GM12891 (cell line): ENCODE measurements around the gene TRPM3.

Experiments used
- DNase-seq: peaks from one replicate; pipeline ENCODE4 v3.0.0; 2011; ENCODE audit warnings: low spot score; ENCODE audit not compliant: insufficient read length
- FAIRE-seq: peaks from 2 replicates; lab custom pipeline; 2011; peaks lifted over from hg19 to GRCh38; lab: Jason Lieb, UNC
- PAX5 ChIP-seq: IDR thresholded peaks from 2 replicates; pipeline ENCODE4 v1.6.1; 2011; ENCODE audit warnings: low read length, moderate library complexity, mild to moderate bottlenecking; ENCODE audit not compliant: insufficient read depth, severe bottlenecking
- POLR2A ChIP-seq: IDR thresholded peaks from 2 replicates; pipeline ENCODE4 v1.6.1; 2011; ENCODE audit warnings: low read depth, low read length, control low read depth
- POLR2AphosphoS5 ChIP-seq: IDR thresholded peaks from 2 replicates; pipeline ENCODE4 v1.6.1; 2011; ENCODE audit warnings: low read depth, low read length, control low read depth
- POU2F2 ChIP-seq: IDR thresholded peaks from 2 replicates; pipeline ENCODE4 v1.6.1; 2011; ENCODE audit warnings: low read depth, mild to moderate bottlenecking, control low read depth, low read length, moderate library complexity
- SPI1 ChIP-seq: IDR thresholded peaks from 2 replicates; pipeline ENCODE4 v1.6.1; 2011; ENCODE audit warnings: low read depth, low read length, control low read depth
- TAF1 ChIP-seq: IDR thresholded peaks from 2 replicates; pipeline ENCODE4 v1.6.1; 2011; ENCODE audit warnings: low read depth, low read length, control low read depth

TRPM3 gene

DNA sequence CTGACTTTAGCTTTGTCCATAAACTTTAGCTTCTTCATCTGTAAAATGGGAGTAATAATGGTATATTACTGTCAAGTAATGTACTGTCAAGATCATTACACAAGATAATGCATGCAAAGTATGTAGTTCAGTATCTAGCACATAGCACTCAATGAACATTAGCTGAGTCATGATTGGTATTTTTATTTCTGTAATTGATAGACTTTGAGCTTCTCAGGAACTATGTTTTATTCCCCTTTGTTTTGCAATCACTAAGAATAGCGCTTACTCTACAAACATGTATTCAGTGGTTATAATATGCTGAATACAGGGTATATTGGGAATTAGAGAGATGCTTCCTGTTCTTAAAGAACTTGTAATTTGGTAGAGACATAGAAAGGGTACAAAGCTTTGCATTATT is 564.6 kb downstream of the TRPM3 start:
- no peak for FAIRE-seq
- TF ChIP-seq POLR2A (no peak), POLR2AphosphoS5 (no peak), SPI1 (no peak), TAF1 (no peak), PAX5 (no peak), POU2F2 (no peak)
- no peak for DNase-seq

DNA sequence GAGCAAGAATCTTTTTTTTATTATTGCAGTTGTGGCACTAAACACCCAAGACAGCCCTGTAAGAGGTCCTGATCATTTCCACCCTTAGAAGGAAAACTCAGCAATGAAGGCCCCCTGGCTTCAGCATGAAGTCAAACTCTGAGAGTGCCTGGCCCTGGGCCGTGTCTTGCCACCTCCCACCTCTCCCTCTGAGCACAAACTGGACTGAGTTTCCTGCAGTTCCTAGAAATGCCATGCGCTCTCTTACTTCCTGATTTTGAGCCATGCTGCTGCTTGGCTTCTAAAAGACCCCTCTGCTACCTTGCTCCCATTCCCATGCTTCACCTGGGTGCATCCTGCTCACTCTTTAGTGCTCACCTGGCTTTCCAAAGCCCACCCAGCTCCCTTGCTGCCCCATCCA is 566.5 kb downstream of the TRPM3 start:
- DNase-seq (no peak), FAIRE-seq (no peak)
- TF ChIP-seq POLR2AphosphoS5 (no peak), SPI1 (no peak), POU2F2 (no peak)

DNA sequence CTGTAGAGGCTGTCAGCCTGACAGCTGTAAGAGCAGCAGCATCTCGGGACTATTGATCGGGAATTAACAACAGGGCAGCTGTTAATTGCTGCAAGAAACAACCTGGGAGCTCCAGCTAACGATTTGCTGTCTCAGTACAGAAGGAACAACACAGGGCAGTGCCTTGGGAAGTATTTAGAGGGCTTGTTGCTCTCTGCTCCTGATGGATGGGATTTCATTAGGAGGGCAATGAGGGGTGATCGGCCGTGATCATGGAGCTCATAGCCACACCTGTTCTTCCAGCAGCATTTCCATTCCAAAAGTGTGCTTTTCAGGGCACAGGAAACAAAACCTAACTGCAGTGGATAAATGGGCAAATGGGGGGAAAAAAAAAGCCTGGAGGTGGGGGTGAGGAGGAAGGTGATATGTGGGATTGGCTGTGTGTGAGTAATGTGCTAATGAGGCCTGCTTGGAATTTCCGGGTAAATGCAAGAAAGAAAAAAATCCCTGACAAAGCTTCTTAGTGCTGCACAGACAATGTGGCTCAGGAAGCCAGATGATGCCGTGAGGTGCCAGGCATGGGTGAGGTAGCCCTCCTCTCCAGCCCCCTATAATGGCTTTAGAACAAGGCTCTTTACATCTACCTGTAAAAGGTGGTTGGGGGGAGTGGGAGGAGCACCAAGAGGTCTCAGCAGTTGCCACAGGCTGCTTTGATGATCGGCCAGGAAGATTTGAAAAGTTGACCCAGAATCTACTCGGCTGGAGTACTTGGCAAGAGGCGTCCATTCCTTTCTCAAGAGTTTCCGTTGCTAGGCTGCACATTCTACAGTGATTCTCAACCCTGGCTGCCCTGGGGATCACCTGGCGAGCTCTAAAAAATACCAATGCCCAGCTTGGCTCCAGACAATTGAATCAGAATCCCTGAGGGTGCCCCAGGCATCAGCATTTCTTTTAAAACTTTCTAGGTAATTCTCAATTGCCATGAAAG is 567.4 kb downstream of the TRPM3 start:
- DNase-seq (no peak), FAIRE-seq (no peak)
- no peak for TF ChIP-seq POLR2A

DNA sequence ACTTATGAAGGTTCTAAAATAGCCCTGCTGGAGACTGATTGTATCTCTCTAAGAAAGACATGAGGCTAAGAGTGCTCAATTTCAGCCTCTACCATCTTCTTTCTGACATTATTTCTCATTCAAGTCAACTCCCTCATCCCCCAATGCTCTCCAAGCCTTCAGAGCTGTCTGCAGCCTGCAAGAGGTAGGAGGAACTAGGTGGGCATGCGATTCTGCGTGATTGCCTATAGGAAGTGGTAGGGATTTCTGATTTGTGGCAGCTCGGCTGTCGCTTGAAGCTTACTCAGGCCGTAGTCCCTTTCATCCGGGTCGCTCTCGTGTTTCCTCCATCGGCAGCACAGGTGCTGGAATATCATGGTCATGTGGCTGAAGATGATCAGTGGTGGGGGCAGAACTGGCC is 568.9 kb downstream of the TRPM3 start:
- DNase-seq (no peak), FAIRE-seq (no peak)
- TF ChIP-seq POU2F2, result no peak

DNA sequence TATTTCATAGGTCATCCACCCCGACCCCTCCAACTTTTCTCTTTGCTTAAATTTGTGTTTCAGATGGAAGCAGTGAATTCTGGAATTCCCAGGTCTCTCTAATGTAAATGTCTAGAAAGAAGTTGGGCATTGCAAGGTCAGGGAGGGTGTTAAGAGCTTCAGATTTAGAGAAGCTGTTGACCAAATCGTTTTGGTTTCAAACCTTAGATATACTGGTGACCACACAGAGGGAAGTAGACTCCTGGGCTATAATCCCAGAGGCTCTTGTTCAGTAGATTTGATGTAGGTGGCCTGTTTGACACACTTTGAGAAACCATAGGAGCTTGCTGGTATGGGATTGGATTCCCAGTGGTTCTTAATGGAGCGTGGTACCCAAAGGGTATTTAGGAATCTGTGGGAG is 569.6 kb downstream of the TRPM3 start:
- FAIRE-seq (no peak), DNase-seq (no peak)
- TF ChIP-seq POLR2A (no peak), PAX5 (no peak), POU2F2 (no peak), POLR2AphosphoS5 (no peak), SPI1 (no peak), TAF1 (no peak)

DNA sequence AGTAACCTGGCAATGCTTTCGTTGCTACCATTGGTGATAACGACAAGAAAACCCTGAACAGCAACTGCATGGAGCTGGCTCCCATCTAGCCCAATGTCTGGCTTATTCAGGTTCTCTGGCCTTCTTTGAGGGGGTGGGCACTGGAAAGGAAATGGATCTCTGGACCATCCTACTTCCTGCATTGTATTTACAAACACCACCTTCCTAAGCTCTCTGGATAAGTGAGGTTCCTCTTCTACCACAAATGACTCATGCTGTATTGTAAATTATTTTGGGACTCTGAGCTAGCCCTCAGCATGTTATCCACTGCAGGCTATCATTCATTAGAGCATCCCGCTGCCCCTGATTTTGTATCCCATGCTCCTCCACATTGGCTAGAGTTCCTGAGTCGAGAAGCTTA is 570.0 kb downstream of the TRPM3 start:
- DNase-seq (no peak), FAIRE-seq (no peak)
- TF ChIP-seq TAF1 (no peak), SPI1 (no peak), POLR2AphosphoS5 (no peak), POLR2A (no peak), PAX5 (no peak), POU2F2 (no peak)

DNA sequence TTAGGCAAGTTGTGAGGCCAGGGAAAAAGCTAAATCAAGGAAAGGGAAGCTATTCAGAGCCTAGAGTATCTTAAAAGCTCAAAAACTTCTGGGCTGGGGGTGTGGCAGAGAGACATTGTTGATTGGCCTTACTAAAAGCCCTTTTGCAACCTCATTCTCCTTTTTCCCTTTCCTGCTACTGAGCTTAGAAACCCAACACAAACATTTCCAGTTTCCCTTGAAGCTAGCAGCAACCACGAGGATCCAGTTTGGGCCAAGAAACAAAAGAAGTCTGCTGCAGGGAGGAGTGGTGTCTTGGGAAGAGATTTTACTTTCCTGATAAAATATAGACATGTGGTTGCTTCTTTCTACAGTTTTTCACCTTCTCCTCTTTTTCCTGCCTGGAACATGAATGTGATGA is 571.5 kb downstream of the TRPM3 start:
- DNase-seq (no peak), FAIRE-seq (no peak)
- TF ChIP-seq PAX5 (no peak), POLR2A (no peak), SPI1 (no peak), TAF1 (no peak), POLR2AphosphoS5 (no peak), POU2F2 (no peak)

DNA sequence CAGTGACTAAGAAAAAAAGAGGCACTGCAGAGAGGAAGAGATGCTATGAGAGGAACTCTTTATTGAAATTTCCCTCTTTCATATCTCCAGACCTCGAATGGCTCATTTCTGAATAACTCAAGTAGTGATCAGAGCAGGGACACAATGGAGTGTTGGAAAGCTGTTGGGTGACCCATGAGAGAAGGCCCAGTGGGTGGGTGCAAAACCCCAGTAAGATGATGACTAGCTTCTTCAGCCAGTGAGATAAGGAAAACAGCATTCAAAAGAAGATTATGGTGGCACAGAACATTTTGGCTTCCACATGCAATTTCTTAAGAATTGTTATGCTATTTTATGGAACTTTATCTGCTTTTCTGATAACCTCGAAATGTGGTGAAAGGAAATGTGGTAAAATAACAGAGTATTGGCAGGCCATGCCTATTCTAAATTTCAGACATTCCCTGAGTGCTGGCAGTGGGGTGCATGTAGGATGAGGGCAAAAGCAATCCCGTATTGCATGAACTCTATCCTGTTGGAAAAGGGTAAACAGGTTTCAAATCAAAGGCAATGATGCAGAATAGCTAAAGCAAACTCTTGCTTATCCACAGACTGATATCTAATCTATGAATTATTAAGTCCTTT is 579.0 kb downstream of the TRPM3 start:
- DNase-seq, result no peak
- no peak for FAIRE-seq
- no peak for TF ChIP-seq POU2F2
- TF ChIP-seq PAX5, result no peak
- no peak for TF ChIP-seq POLR2AphosphoS5
- no peak for TF ChIP-seq TAF1
- TF ChIP-seq SPI1, result no peak
- no peak for TF ChIP-seq POLR2A

DNA sequence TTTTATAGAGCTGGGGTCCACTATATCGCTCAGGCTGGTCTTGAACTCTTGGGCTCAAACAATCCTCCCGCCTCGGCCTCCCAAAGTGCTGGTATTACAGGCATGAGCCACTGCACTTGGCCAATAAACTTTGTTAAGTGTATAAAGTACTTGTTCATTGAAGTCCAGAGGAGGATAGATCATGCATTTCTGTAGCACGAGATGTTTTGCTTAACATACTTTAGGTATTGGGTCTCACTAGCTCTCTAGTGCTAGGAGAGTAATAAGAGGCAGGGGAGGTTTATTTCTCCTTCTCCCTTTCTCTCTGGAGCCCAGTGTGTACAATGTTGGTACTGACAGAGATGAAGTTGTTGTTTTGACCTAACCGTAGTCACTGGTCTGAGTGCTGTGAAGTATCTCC is 581.4 kb downstream of the TRPM3 start:
- no peak for DNase-seq
- TF ChIP-seq POLR2AphosphoS5 (no peak), PAX5 (no peak), POLR2A (no peak), SPI1 (no peak), TAF1 (no peak), POU2F2 (no peak)
- no peak for FAIRE-seq

DNA sequence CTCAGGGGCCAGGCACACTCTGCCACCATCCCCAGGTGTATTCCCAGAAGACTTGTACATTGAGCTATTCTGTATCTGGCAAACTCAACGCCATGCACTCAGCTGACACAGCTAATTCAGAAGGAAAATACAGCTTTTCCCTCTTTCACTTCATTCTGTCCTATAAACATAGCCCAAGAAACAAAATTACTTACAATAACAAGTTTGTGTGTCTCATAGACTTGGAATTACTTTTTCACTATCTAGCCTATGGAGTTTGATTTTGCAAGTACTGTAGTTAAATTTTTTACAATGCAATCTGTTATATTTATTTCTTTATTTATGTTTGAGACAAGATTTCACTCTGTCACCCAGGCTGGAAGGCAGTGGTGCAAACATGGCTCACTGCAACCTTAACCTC is 581.9 kb downstream of the TRPM3 start:
- no peak for FAIRE-seq
- DNase-seq, result no peak
- TF ChIP-seq TAF1 (no peak), POU2F2 (no peak), POLR2A (no peak), POLR2AphosphoS5 (no peak), PAX5 (no peak), SPI1 (no peak)
